ENCODE measurements around the gene KLHL17.
"Not testable (repeated sequence)": the region's sequence is repeated elsewhere in the genome, so short reads cannot be mapped to it uniquely, and the experiment has no call there.

The KLHL17 gene

DNA sequence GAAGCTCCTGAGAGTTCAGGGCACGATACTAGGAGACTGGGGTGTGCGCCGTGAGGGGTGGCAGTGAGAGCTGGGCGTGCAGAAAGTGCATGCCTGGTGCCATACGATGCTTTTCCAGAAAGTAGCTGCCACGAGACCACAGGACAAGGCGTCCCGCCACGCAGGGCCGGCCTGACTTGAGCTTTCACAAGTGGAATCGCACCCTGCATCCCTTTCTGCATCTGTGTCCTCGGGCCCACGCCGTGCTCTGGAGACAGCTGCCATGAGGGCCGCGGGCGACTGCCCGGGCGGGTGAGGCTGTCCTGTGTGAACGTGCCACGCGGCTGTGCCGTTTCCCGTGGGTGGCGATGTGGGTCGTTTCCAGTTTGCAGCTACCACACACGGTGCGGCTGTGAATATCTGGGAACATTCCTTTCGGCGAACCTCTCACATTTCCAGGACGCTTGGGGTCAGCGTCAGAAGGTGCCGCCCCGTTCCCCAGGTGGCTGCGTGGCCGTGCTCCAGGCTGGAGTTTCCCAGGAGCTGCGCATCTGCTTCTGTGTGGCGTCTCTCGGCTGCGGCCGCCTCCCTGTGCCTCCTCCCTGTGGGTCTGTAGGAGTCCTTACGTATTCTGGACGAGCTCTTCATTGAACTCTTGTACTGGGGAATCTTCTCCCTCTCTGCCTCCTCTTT lies 22.5 kb downstream of the KLHL17 start:
- no peak for DNase-seq

DNA sequence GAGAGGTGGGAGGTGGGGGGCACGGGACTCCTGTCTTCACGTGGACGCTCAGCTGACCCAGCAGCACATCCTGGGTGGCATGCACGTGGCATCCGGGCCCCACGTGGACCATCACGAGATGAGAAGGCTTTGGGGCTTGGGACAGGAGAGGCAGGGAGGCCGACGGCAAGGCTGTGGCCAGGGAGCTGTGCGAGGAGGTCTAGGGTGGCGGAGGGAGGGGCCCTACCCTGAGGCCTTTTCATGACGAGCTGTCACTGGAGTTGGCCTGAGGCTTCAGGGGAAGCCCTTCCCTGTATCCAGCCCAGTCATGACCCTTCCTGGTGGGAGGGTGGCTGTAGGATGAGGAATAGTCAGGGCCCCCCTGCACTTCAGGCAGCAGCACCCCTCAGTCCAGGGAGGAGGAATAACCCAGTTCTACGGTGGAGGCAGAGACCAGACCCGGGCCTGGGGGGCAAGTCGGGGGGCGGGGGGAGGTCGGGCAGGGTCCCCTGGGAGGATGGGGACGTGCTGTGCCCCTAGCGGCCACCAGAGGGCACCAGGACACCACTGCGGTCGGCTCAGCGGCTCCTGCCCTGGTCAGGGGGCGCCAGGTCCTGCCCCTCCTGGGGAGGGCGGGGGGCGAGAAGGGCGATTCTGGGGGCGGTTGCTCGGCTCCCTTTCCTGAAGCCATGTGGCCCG lies 23.6 kb downstream of the KLHL17 start:
- peak in 3 of 5 experiments; percentile 42 to 53 (median 47) for DNase-seq

DNA sequence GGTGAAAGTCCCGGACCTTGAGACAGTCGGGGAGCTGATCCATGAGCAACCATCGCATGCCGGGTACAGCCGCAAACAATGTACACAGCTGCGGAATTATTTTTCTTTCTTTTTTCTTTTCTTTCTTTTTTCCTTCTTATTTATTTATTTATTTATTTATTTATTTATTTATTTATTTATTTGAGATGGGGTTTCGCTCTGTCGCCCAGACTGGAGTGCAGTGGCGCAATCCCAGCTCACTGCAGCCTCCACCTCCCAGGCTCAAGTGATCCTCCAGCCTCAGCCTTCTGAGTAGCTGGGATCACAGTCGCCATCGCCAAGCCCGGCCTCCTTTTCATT lies 24.1 kb downstream of the KLHL17 start:
- no peak for DNase-seq

DNA sequence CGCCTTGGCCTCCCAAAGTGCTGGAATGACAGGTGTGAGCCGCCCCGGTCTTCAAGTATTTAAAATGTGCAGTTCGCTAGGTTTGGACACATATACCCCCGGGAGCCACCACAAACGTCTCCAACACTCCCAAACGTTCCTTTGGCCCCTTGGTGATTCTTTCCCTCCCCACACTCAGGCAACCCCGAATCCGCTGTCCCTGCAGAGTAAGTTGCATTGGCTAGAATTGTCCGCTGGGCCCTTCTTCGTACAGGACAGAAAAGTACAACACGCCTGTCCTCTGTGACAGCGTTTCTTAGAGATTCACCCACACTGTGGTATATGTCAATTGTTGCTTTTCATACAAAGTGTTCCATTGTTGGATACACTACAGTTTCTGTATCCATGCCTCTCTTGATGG lies 24.7 kb downstream of the KLHL17 start:
- DNase-seq, result no peak

DNA sequence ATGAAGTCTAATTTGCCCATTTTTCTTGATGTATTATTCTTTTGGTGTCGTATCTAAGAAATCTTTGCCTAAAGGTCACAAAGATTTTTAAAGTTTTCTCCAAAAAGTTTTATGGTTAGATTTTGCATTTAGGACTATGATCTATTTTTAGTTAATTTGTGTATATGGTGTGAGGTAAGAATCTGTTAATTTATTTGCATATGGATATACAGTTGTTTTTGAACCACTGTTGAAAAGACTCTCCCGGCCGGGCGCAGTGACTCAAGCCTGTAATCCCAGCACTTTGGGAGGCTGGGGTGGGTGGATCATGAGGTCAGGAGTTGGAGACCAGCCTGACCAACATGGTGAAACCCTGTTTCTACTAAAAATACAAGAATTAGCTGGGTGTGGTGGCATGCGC lies 27.7 kb downstream of the KLHL17 start:
- DNase-seq, result not testable (repeated sequence)

DNA sequence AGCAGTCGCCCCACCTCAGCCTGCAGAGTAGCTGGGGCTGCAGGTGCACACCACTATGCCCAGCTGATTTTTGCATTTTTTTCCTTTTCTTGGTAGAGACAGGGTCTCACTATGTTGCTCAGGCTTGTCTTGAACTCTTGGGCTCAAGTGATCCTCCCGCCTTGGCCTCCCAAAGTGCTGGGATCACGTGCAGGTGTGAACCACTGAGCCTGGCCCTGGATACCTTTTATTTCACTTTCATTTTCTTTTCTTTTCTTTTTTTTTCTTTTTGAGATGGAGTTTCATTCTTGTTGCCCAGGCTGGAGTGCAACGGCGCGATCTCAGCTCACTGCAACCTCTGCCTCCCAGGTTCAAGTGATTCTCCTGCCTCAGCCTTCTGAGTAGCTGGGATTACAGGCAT lies 30.9 kb downstream of the KLHL17 start:
- not testable (repeated sequence) for DNase-seq

DNA sequence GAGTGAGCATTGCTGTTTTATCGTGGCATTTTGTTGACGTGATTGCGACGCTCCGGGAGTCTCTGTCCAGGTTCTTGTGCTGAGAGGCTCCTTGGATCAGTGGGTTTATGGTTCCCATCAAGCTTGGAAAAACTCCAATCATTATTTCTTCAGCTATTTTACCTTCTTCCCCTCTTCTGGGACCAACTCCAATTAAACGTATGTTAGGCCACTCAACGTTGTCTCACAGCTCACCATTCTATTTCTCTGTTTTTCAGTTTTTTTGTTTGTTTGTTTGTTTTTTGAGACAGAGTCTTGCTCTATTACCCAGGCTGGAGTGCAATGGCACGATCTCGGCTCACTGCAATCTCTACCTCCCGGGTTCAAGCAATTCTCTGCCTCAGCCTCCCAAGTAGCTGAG lies 31.5 kb downstream of the KLHL17 start:
- DNase-seq, result no peak

DNA sequence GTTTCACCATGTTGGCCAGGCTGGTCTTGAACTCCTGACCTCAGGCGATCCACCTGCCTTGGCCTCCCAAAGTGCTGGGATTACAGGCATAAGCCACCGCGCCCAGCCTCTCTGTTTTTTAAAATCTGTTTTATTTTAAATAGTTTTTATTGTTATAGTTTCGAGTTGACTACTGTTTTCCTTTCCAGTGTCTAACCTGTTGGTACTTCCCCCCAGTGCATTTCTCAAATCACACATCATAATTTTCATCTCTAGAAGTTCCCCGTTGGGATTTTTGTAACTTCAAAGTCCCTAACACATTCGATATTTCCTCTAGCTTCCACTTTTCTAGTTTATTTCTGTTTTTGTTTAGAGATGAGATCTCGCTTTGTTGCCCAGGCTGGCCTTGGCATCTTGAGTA lies 32.0 kb downstream of the KLHL17 start:
- peak in 1 of 5 experiments; percentile 30 for DNase-seq

DNA sequence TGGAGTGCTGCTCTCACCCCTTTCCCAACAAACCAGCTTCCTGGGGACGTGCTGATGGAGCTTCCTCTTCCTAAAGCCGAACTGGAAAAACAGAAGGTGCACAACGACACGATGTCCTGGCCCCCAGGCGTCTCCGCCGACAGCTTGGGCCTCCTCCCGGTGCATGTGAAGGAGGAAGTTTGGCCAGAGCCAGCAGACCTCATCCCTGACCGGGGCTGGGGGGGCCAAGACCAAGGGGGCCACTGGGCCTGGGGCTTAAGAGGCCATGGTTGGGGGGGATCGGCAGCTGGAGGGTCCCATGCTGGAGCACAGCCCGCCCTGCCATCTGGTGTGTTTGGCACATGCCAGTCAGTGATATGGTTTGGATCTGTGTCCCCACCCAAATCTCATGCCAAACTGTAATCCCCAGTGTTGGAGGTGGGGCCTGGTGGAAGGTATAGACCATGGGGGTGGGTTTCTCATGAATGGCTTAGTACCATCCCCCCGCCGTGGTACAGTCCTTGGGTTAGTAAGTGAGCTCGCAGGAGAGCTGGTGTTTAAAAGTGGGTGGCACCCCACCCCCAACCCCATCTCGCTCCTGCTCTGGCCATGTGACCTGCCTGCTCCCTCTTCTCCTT lies 33.1 kb downstream of the KLHL17 start:
- DNase-seq, result no peak

DNA sequence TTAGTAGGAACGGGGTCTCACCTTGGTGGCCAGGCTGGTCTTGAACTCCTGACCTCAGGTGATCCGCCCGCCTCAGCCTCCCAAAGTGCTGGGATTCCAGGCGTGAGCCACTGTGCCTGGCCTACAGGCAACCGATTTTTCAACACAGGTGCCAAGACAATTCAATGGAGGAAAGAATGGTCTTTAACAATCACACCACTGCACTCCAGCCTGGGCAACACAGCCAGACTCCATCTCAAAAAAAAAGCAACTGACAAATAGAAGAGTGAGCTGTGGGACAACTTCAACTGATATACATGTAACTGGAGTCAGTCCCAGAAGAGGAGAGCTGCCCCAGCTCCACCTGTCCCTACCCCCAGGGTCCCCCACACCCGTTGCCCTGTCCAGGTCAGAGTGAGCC lies 34.2 kb downstream of the KLHL17 start:
- not testable (repeated sequence) for DNase-seq

DNA sequence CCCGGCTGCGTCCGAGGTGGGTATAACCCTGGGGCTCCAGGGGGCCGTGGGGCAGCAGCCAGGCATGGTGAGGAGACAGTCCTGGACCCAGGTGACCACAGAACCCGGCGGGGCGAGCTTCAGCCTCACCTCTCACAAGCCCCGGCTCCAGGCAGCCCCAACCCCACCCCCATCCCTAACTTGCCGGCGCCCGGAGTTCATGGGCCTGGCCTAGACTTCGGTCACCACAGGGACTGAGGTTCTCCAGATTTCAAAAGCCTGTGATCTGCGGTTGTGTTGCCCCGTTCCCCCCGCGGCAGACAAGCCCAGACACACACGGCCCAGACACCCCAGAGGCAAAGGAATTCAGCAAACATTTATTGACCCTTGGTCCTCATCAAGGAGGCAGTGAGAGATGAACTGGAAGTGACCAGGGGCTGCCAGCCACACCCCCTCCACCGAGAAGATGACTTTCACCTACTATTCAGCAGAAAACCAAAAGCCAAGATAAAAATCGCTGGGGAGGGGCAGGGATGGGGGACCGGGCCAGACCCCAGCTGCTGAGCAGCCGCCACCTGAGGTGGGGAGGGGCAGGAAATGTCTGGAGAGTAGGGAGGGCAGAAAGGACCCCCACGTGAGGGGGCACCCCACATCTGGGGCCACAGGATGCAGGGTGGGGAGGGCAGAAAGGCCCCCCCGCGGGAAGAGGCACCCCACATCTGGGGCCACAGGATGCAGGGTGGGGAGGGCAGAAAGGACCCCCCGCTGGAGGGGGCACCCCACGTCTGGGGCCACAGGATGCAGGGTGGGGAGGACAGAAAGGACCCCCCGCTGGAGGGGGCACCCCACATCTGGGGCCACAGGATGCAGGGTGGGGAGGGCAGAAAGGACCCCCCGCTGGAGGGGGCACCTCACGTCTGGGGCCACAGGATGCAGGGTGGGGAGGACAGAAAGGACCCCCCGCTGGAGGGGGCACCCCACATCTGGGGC lies 35.6 kb downstream of the KLHL17 start:
- no peak for DNase-seq

DNA sequence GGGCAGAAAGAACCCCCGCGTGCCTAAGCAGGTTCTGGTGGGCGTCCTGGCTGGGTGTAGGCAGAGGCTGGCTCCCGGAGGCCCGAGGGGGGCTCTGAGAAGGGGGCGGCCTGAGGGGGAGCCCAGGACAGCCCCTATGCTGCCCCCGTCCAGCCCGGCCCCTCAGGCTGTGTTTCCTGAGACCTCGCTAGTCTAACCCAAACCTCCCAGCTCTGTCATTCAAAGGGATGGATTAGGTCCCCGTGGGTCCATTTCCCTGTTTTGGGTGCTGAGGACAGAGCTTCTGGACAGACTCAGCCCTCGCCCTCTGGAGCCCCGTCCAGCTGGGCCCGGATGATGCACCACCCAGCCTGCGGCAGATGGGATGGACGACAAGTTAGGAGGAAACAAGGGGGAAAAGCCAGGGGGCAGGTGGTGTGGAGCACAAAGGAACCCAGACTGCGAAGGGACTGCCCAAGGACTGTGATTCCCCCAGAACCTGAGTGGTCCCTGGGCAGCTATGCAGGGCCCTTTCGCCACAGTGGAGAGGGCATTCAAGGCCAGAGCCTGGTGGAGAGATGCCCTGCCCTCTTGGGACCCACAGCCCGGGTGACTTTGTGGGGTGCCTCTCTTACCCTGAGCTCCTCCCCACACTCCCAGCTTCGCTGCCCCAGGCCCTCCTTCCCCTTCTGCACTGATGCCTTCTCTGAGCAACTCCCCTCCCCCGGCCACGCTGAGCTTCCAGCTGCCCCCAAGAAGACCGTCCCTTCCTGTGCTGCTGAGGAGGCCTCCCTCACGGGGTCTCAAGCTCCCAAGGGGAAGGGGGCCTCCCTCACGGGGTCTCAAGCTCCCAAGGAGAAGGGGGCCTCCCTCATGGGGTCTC lies 36.7 kb downstream of the KLHL17 start:
- no peak for DNase-seq

DNA sequence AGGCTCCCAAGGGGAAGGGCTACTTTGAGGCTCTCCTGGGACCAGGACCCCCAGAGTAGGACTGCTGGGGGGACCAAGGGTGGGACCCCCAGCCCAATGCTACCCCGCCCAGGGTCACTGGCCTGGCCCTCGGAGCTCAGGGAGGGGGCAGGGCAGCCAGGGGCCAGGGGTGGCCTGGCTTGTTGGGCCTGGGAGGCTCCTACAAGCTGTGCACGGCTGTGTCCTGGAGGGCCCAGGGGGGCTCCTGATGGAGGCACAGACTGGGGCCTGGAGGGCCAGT lies 37.3 kb downstream of the KLHL17 start:
- no peak for DNase-seq

DNA sequence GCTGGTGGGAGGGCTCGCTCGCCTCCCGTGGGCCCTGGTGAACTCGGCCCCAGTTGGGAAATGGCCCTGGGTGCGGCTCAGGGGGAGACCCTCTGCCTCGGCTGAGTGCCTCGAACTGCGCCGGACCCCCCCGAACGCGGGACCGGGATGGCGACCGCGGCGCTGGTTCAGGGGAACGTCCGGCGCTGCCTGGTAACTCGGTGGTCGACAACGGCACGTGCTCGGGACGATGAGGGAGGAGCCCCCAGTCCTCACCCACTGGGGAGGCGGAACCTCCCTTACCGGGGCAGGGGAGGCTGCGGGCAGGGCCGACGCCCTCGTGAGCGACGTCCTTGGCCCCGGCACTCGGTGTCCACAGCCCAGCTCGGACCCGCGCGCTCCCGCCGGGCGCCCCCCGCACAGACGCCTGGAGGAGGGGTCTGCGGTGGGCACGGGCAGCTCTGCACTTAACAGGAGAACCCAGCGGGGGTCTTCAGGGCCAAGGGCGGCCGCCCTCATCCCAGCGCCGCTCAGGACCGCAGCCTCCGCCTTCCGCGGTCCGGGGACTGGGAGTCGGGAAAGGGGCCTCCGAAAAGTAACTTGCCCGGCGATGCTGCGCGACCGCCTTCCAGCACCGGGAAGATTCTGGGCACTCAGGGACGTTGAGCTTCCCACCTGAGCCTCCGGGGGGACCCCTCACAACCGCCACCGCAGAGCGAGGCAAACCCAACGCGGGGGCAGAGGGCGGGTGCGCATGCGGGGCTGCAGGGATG lies 37.8 kb downstream of the KLHL17 start:
- no peak for DNase-seq

DNA sequence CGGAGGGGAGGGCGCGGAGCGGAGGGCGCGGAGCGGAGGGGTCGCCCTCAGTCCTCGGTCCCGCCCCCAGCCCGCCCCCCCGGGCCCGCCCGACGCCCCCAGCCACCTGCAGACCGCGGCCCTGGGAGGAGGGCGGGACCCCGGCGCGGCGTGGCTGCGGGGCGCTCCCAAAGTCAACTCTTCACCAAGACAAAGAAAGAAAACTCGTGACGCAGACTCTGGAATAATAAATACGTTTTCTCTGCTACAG lies 38.3 kb downstream of the KLHL17 start:
- no peak for DNase-seq

DNA sequence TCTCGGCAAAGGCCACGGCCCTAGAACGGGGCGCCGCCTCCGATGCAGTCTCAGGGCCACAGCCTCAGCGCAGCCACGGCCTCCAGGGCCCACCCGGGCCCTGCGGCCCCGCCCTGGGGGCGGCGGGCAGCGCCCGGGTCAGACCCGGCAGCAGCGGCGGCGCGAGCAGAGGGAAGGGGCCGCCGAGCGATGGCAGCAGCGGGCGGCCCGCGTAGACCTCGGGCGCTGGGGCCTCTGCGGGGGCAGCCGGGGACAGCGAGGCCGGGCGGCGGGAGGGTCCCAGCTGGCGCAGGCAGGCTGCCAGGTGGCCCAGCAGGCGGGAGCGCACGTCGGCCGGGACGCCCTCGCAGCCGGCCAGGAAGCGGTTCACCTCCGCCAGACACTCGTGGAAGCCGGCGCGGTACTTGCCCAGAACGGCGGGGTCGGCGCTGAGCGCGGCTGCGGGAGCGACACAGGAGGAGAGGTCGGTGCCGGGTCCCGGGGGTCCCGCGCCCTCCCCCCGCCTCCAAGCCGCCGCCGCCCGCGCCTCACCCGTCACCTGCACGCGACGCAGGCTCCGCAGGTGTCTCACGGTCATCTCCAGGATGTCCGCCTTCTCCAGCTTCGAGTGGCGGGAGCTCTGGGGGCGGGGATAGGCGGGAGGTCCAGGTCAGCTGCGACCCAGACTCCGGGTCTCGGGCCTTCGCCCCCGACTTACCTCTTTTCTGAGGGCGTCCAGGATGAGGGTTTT lies 38.8 kb downstream of the KLHL17 start:
- peak in 1 of 5 experiments; percentile 48 for DNase-seq

DNA sequence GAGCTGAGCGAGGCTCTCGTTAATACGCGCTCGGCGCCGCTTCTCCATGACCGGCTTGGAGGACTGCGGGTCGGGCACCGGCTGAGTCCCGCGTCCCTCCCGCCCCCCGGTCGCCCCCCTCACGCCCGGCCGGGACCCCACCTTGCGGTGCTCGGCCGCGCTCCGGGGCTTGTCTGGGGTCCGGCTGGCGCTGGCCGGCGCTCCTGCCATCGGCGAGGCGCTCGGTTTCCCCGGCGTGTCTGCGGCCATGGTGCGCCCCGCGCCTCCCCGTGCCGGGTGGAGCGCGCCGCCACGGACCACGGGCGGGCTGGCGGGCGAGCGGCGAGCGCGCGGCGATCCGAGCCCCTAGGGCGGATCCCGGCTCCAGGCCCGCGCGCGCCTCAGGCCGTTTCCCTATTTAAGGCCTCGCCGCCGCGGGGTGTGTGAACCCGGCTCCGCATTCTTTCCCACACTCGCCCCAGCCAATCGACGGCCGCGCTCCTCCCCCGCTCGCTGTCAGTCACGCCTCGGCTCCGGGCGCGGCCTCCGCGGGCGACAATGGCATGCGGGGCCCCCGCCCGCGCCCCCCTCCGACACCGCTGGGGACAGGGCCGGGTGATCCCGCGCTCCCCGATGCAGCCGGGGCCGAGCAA lies 39.5 kb downstream of the KLHL17 start, which contains the start of gene HES4:
HES4 (minus strand) TSS at position 373 of the 632 bp plus-strand sequence; CDS start at position 249, 124 bp downstream.
- peak in 3 of 5 experiments; percentile 36 to 55 (median 54) for DNase-seq

DNA sequence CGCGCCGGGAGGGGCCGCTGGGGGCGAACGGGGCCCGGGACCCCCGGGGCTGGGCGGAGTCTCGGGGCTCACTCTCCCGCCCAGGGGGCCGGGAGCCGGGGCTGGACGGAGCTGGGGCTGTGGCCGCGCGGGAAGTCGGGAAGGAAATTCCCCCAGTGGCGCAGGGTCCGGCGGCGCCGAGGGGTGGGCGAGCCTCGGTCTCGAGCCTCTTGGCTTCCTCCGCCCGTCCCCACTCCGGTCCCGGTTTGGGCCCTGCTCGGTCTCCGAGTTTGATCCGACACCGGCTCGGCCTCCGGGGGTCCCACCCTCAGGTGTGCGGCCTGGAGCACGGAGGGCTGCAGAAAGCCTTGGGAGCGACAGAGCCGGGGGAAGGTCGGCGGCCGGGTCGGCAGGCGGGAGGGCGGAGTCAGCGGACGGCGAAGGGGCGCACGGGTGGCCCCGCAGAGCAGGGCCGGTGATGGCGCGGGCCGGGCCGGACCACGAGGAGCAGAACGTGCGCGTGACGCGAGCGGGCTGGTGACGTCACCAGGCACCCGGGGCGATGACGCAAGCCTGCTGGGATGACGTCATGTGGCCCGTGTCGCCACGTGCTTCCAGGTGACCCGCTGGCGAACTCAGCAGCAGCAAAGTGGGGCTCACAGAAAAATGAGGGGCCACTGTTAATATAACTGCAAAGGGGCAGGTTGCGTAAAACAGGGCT lies 40.1 kb downstream of the KLHL17 start:
- peak in 4 of 5 experiments; percentile 44 to 69 (median 68) for DNase-seq

DNA sequence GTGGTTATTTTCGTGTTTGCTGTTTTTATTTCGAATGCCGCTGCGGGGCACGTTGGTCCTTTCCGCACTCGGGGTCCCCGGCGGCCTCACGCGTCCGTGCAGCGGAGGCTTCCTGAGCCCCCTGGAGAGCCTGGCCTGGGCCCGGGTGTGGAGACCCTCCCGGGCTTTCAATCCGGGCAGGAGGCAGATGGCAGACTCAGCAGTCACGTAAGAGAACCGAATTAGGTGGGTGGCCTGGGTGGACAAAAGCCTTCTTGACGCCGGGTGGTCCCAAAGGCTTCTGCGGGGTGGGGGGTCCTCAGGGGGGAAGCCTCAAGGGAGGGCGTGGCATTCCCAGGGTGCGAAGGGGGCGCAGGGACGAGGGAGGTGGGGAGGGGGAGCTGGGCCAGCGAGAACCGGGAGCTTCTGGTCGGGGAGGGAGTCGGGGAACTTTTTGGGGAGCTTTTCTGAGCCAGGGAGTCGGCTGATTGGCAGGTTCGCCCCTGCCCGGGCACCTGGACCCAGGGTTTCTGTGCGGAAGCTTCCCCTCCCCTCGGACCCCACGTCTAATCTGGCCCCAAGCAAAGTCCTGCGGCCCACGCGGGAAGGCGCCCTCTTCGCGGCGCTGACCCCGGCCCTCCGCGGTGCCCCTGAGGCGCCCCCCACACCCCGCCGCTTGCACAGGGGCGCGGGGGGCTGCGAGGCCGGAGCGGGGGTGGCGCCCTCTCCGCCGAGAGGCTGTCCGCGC lies 40.8 kb downstream of the KLHL17 start:
- DNase-seq, result no peak

Data from T-helper 2 cell (primary cell).